Trophoblast cell (in vitro differentiated cells and primary cell): ENCODE results near the gene DNM3.

Source experiments
- DNase-seq, 2 donors: peaks; one replicate each; pipeline ENCODE4 v3.0.0-alpha.2; 2016
- H2AFZ ChIP-seq: 2 replicates; pipeline ENCODE4 v1.6.1; 2013; ENCODE audit warnings: low read length, moderate library complexity, mild to moderate bottlenecking; ENCODE audit not compliant: insufficient read depth, poor library complexity
- H2AK5ac ChIP-seq: 2 replicates; pipeline ENCODE4 v1.6.1; 2013; ENCODE audit warnings: mild to moderate bottlenecking, low read length
- H2BK120ac ChIP-seq: 2 replicates; pipeline ENCODE4 v1.6.1; 2013; ENCODE audit warnings: low read length, mild to moderate bottlenecking, moderate library complexity; ENCODE audit not compliant: insufficient read depth, poor library complexity
- H2BK12ac ChIP-seq: 2 replicates; pipeline ENCODE4 v1.6.1; 2013; ENCODE audit warnings: mild to moderate bottlenecking, low read length, moderate library complexity
- H2BK5ac ChIP-seq: 2 replicates; pipeline ENCODE4 v1.6.1; 2013; ENCODE audit warnings: low read length, low read depth, moderate library complexity, mild to moderate bottlenecking; ENCODE audit not compliant: poor library complexity
- H3K14ac ChIP-seq: 2 replicates; pipeline ENCODE4 v1.6.1; 2013; ENCODE audit warnings: mild to moderate bottlenecking, low read length
- H3K18ac ChIP-seq: 2 replicates; pipeline ENCODE4 v1.6.1; 2013; ENCODE audit warnings: mild to moderate bottlenecking, low read length
- H3K23ac ChIP-seq: 2 replicates; pipeline ENCODE4 v1.6.1; 2013; ENCODE audit warnings: low read length
- H3K27ac ChIP-seq: 2 replicates; pipeline ENCODE4 v1.5.1; 2013; ENCODE audit warnings: low read depth, mild to moderate bottlenecking, inconsistent platforms, low read length, moderate library complexity
- H3K27me3 ChIP-seq: 2 replicates; pipeline ENCODE4 v1.6.1; 2013; ENCODE audit warnings: inconsistent platforms, mild to moderate bottlenecking, low read length, moderate library complexity; ENCODE audit not compliant: insufficient read depth
- H3K36me3 ChIP-seq, 2 experiments: 1 replicate in 1 of 2; 2 replicates in 1 of 2; pipeline ENCODE4 v1.6.1; 2013; ENCODE audit warnings: low read length in 2 of 2, mild to moderate bottlenecking in 2 of 2, moderate library complexity in 1 of 2; ENCODE audit not compliant: insufficient read depth in 2 of 2, control insufficient read depth in 1 of 2
- H3K4ac ChIP-seq: 2 replicates; pipeline ENCODE4 v1.6.1; 2013; ENCODE audit warnings: low read depth, mild to moderate bottlenecking, low read length, moderate library complexity
- H3K4me1 ChIP-seq, 2 experiments: 1 replicate in 1 of 2; 2 replicates in 1 of 2; pipeline ENCODE4 v1.6.1; 2013; ENCODE audit warnings: low read length in 2 of 2, mild to moderate bottlenecking in 2 of 2, moderate library complexity in 1 of 2; ENCODE audit not compliant: insufficient read depth in 2 of 2, control insufficient read depth in 1 of 2
- H3K4me2 ChIP-seq: 2 replicates; pipeline ENCODE4 v1.6.1; 2013; ENCODE audit warnings: inconsistent platforms, mild to moderate bottlenecking, low read length, moderate library complexity
- H3K4me3 ChIP-seq: 2 replicates; pipeline ENCODE4 v1.5.1; 2013; ENCODE audit warnings: mild to moderate bottlenecking, low read depth, low read length, inconsistent platforms
- H3K79me1 ChIP-seq: one replicate; pipeline ENCODE4 v1.6.1; 2013; ENCODE audit warnings: low read length
- H3K79me2 ChIP-seq: 2 replicates; pipeline ENCODE4 v1.6.1; 2013; ENCODE audit warnings: low read length, mild to moderate bottlenecking; ENCODE audit not compliant: control insufficient read depth, insufficient read depth, poor library complexity
- H3K9ac ChIP-seq: 2 replicates; pipeline ENCODE4 v1.6.1; 2013; ENCODE audit warnings: mild to moderate bottlenecking, low read length
- H3K9me3 ChIP-seq: 2 replicates; pipeline ENCODE4 v1.6.1; 2013; ENCODE audit warnings: low read depth, mild to moderate bottlenecking, control low read depth, inconsistent platforms, low read length; ENCODE audit not compliant: insufficient read depth
- H4K12ac ChIP-seq: 2 replicates; pipeline ENCODE4 v1.6.1; 2013; ENCODE audit warnings: low read depth, mild to moderate bottlenecking, low read length, moderate library complexity
- H4K8ac ChIP-seq: 2 replicates; pipeline ENCODE4 v1.6.1; 2013; ENCODE audit warnings: low read depth, mild to moderate bottlenecking, low read length, moderate library complexity
- H4K91ac ChIP-seq: one replicate; pipeline ENCODE4 v1.6.1; 2013; ENCODE audit warnings: low read depth, mild to moderate bottlenecking, low read length, moderate library complexity
- WGBS: extraction: QIAGEN DNeasy Blood & Tissue Kit; methylation state at CpG from one replicate; pipeline ENCODE4 v1.1.7; 2013; ENCODE audit warnings: missing lambda C conversion rate; ENCODE audit not compliant: insufficient read length, insufficient coverage; ENCODE audit errors: extremely low coverage; 5-methylcytosine and 5-hydroxymethylcytosine counted together

Gene DNM3

DNA sequence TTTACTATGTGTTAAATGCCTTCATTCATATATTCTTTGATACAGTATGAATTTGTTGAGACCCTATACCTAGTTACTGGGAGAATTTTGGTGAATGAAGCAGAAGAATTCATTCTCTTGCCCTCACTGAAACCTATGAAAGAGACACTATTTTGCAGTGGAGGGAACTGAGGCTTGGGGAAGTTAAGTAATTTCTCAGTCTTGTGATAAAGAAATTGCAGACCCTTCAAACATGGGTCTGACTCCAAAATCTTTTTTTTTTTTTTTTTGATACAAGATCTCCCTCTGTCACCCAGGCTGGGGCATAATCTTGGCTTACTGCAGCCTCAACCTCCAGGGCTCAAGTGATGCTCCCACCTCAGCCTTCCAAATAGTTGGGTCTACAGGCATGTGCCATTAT lies 132.1 kb downstream of the DNM3 start:
- Histone ChIP-seq H4K8ac (no peak overlapping the region), H2BK12ac (no peak overlapping the region), H3K9ac (no peak overlapping the region), H3K4me3 (no peak overlapping the region), H3K79me2 (no peaks in the 10 kb centered on the region), H3K23ac (no peak overlapping the region), H2AK5ac (no peak overlapping the region), H3K79me1 (no peaks in the 10 kb centered on the region), H3K27ac (no peak overlapping the region), H3K27me3 (no peaks in the 10 kb centered on the region), H4K91ac (no peak overlapping the region), H3K18ac (no peak overlapping the region), H2BK120ac (no peak overlapping the region), H2BK5ac (no peak overlapping the region), H3K9me3 (no peaks in the 10 kb centered on the region), H3K4ac (no peak overlapping the region), H3K36me3 (no peaks in the 10 kb centered on the region), H4K12ac (no peak overlapping the region), H3K4me2 (no peak overlapping the region), H3K4me1 (no peaks in the 10 kb centered on the region), H3K14ac (no peak overlapping the region), H2AFZ (no peak overlapping the region)
- DNase-seq, result no peak

DNA sequence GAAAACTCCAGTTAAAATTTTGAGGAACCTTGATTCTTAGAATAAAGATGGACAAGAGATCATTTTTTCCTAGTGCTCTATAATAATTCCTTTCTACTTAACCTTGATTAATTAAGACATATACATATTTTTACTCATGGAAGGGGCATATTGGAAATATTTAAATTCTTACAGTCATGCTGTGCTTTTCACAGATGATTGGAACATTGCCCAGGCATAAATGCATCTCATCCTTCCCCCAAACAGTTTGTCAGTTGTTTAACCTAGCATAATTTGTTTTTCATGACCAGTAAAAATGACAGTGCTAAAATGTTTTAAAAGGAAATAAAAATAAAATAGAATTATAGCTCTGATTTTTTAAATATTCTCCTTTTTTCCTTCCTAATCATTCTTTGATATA lies 140.0 kb downstream of the DNM3 start:
- Histone ChIP-seq H3K36me3 (no peaks in the 10 kb centered on the region), H2BK12ac (no peak overlapping the region)

GRCh38 chr1:171983584-171983983 lies 142.3 kb downstream of the DNM3 start:
- Histone ChIP-seq H3K23ac (no peak overlapping the region), H3K18ac (no peak overlapping the region), H2AFZ (no peak overlapping the region), H3K9ac (no peak overlapping the region), H3K4me2 (no peak overlapping the region), H3K4me3 (no peak overlapping the region), H4K91ac (no peak overlapping the region), H3K9me3 (no peaks in the 10 kb centered on the region), H3K27me3 (no peaks in the 10 kb centered on the region), H2BK120ac (no peak overlapping the region), H2BK5ac (no peak overlapping the region), H4K8ac (no peak overlapping the region), H4K12ac (no peak overlapping the region), H3K14ac (no peak overlapping the region), H3K79me1 (no peaks in the 10 kb centered on the region), H3K79me2 (no peaks in the 10 kb centered on the region), H2AK5ac (no peak overlapping the region), H3K27ac (no peak overlapping the region), H2BK12ac (no peak overlapping the region), H3K36me3 (no peaks in the 10 kb centered on the region), H3K4me1 (no peaks in the 10 kb centered on the region), H3K4ac (no peak overlapping the region)
- DNase-seq, result peak in 1 of 2 donors; percentile 39
- WGBS, result no CpG with 5 or more reads among the region's 1 CpG

More for the DNA sequence above, 140.0 kb downstream of the DNM3 start:
- no peak overlapping the region for H3K4me2 ChIP-seq
- H2BK5ac ChIP-seq, result no peak overlapping the region
- H3K4me3 ChIP-seq, result no peak overlapping the region
- no peak overlapping the region for H2AFZ ChIP-seq
- no peak overlapping the region for H3K4ac ChIP-seq
- H3K23ac ChIP-seq, result no peak overlapping the region
- no peak overlapping the region for H3K9ac ChIP-seq
- no peak overlapping the region for H4K91ac ChIP-seq
- no peak overlapping the region for H2AK5ac ChIP-seq
- no peak overlapping the region for H3K18ac ChIP-seq
- H3K79me2 ChIP-seq, result no peaks in the 10 kb centered on the region
- no peak overlapping the region for H4K12ac ChIP-seq
- no peak for DNase-seq
- no peaks in the 10 kb centered on the region for H3K79me1 ChIP-seq
- no peaks in the 10 kb centered on the region for H3K4me1 ChIP-seq
- H3K14ac ChIP-seq, result no peak overlapping the region
- no peak overlapping the region for H4K8ac ChIP-seq
- H3K27me3 ChIP-seq, result no peaks in the 10 kb centered on the region
- H3K27ac ChIP-seq, result no peak overlapping the region
- H3K9me3 ChIP-seq, result no peaks in the 10 kb centered on the region
- H2BK120ac ChIP-seq, result no peak overlapping the region

DNA sequence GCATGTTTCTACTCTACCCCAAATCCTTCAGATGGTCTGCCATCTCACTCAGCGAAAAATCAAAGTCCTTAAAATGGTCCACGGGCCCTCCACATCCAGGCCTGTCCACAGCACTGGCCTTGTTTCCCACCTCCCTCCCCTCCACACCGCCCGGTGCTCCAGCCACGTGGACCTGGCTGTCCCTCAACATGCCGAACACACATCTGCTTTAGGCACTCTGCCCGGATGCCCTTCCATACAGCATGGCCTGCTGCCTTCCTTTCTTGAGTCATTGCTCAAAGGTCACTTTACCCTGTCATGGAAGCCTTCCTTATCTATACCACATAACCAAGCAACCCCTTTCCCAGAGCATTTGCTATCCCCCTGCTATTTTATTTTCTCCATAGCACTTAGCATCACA lies 143.0 kb downstream of the DNM3 start:
- H3K9me3 ChIP-seq, result no peaks in the 10 kb centered on the region
- no peak overlapping the region for H3K18ac ChIP-seq
- H2BK5ac ChIP-seq, result no peak overlapping the region
- H3K14ac ChIP-seq, result no peak overlapping the region
- no peak overlapping the region for H4K8ac ChIP-seq
- no peak for DNase-seq
- H2BK12ac ChIP-seq, result no peak overlapping the region
- H3K4ac ChIP-seq, result no peak overlapping the region
- no peak overlapping the region for H4K12ac ChIP-seq
- H2AFZ ChIP-seq, result no peak overlapping the region
- WGBS, result no CpG with 5 or more reads among the region's 7 CpGs
- no peaks in the 10 kb centered on the region for H3K4me1 ChIP-seq
- no peaks in the 10 kb centered on the region for H3K27me3 ChIP-seq
- H3K79me2 ChIP-seq, result no peaks in the 10 kb centered on the region
- no peak overlapping the region for H2AK5ac ChIP-seq
- H3K23ac ChIP-seq, result no peak overlapping the region
- no peaks in the 10 kb centered on the region for H3K36me3 ChIP-seq
- H3K4me3 ChIP-seq, result no peak overlapping the region
- no peak overlapping the region for H3K4me2 ChIP-seq
- H3K9ac ChIP-seq, result no peak overlapping the region
- H4K91ac ChIP-seq, result no peak overlapping the region
- no peaks in the 10 kb centered on the region for H3K79me1 ChIP-seq
- no peak overlapping the region for H2BK120ac ChIP-seq
- H3K27ac ChIP-seq, result no peak overlapping the region
